GM19035 (cell line): Measurements from ENCODE around the gene TLCD3B.

Source experiments
- ATAC-seq: cut with Tn5 transposase; IDR thresholded peaks from one replicate; pipeline ENCODE4 v1.9.1; 2021; ENCODE audit not compliant: unreplicated experiment

The TLCD3B gene

DNA sequence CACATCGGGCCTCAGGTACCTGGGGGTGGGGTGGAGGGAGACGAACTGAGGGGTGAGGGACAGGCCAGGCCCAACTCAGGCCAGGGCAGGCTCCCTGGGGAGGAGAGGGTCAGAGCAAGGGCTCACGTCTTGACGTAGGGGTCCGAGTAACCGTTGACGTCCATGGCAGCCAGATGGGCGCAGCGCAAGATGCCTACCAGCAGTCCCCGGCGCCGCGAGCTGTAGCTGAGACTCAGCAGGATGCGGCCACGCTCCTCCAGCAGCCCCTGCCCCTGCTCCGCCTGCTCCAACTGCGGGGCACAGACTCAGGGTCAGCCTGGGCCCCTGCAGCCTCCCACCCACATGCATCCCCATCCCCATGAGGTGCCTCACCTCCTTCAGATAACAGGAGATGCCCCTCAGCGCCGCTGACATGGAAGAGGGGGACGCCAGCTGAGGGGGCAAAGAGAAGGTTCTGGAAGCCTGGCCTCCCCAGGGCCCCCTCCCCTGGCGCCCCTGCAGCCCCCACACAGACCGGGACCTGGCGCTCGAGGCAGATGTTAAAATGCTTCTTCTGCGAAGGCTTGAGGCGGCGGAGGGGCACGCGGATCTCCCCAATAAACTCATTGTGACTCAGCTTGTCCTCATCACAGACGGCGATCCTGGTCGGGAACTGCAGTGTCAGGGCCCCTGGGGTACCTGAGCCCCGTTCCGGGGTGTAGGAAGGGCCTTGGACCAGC lies 24.3 kb downstream of the TLCD3B start:
- no peak for ATAC-seq

DNA sequence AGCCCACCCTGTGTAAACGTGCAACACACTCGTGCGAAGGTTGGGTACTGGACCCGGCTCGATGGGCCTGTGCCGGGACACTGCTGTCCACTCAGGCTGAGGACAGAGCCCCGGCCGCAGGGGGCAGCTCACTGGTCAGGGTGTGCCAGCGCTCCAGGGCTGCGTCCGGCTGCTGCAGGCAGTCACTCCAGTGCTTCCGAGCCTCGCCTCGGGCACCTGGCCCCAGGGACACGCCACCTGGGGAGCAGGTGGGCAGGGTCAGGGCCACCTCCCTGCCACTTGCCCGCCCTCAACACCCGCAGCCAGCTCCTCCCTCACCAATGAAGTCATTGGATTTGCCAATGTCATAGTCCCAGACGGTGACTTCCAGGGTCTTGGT lies 25.0 kb downstream of the TLCD3B start:
- ATAC-seq = no peak

DNA sequence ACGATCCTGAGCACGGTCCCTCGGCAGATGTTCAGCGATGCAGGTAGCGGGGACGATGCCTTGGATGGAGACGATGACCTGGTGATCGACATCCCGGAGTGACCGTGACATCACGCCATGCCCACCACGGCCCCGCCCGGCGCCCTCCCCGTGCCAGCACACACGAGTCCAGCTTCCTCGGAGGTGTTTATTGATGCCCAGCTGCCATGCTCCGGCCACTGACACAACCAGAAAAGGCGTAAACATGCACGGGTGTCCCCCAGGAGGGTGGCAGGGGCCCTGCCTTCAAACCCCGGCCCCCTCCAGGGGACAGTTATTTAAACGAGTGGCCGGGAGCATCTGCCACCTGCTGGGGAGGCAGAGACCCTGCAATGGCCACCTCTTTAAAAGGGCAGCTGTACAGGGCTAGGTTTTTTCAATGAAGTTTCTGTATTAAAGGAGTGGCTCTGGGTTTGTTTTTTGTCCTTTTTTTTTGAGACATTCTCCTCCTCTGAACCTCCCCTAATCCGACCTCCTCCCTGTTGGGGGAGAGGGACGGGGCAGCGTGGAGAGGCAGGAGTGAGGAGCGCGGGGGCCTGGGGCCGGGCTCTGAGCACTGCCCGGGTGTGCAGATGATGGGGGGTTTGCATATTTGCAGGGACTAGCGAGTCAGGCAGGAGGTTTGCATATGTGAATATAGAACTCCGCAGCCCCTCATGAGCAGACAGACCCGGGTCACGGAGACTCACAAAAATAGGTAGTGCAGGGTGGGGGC lies 25.6 kb downstream of the TLCD3B start:
- no peak for ATAC-seq

DNA sequence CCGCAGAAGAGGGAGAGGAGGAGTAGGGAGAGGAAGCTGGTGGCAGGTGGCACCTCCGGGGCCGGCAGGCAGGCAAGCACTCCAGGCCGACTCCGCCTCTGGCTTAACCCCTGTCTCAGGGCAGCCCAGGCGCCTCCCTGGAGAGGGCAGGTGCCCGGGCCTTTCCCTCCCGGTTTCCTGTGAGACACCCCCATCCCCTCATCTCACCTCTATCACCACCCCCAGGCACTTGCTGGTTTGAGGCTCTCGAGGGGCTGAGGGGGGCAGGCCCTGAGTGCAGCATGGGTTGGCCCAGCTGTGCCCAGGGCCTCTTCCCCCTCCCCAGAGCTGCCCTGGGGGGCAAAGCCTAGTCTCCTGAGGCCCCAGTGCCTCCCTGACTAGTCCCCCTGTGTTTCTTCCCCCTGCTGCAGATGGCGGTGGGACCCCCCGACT lies 26.2 kb downstream of the TLCD3B start:
- no peak for ATAC-seq

DNA sequence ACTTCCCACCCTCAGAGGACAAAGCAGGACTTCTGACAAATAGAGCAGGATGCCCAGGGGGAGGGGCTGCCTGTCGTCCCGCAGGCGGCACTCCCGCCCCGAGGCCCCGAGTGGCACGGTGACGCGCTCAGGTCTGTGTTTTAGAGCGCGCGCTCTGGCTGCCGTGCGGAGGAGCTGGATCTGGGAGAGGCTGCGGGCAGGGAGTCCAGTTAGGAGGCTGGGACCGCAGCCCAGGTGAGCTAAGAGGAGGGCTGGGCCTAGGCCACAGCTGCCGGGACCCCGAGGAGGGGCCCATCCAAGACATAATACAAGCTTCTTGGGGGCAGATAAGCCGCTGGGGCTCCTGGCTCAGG lies 26.7 kb downstream of the TLCD3B start:
- ATAC-seq = no peak

DNA sequence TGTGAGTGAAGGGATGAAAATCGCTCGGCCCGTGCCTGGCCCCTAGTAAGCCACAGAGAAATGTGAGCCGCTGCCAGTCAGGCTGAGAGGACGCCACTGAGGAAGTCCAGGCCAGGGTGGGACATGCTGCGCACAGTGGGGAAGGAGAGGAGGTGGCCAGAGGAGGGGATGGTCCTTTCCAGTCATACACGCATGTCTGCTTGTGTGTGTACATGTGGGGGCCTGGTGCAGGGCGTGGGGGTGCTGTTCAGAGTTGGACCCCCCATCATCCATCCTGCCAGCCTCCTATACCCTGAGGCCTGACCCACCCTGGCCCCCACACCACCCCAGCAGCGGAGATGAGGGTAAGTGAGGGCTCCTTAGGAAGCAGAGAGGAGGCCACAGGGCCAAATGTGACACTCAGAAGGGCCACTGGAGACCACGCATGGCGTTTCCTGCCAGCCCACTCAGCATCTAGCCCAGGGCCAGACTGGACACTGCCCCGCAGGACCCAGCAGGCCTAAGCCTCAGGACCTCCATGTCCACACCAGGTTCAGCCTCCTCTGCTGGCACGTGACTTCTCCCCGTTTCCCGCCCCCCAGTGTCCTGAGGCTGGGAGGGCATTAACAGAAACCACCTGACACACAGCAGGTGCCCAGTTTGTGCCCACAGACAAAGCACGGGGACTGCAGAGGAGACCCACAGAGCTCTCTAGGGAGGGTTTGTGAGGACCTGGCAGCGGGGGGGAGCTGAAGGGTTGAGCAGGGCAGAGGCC lies 27.2 kb downstream of the TLCD3B start:
- no peak for ATAC-seq

DNA sequence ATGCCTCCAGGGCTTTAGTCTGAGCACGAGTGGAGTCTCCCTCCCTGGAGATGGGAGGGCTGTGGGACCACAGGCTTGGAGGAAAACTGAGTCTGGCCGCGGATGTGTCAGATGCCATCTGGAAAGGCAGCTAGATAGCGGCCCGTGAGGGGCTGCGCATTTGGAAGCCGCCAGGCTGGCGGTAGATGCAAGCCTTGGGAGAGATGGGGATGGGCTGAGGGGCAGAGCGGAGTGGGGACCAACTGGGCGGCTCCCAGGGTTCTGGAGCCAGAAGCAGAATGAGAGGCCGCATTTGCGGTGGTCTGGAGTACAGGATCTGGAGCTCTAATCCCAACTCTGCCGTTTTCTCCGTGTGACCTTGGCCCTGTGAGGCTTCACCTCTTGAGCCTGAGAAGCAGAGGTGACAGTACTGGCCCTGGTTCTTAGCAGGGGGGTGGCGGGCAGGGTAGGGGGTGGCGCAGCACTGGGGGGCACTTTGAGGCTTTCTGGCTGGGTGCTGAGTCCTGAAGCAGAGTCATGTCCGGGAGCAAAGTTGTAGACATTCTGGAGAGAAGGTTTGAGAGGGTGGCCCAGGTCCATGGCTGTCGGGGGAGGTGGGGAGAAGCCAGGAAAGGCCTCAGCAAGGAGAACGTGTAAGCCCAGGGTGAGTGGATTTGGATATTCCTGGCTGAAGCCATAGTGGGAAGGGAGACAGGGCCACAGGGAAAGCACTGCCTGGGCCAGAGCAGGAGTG lies 28.3 kb downstream of the TLCD3B start:
- no peak for ATAC-seq

DNA sequence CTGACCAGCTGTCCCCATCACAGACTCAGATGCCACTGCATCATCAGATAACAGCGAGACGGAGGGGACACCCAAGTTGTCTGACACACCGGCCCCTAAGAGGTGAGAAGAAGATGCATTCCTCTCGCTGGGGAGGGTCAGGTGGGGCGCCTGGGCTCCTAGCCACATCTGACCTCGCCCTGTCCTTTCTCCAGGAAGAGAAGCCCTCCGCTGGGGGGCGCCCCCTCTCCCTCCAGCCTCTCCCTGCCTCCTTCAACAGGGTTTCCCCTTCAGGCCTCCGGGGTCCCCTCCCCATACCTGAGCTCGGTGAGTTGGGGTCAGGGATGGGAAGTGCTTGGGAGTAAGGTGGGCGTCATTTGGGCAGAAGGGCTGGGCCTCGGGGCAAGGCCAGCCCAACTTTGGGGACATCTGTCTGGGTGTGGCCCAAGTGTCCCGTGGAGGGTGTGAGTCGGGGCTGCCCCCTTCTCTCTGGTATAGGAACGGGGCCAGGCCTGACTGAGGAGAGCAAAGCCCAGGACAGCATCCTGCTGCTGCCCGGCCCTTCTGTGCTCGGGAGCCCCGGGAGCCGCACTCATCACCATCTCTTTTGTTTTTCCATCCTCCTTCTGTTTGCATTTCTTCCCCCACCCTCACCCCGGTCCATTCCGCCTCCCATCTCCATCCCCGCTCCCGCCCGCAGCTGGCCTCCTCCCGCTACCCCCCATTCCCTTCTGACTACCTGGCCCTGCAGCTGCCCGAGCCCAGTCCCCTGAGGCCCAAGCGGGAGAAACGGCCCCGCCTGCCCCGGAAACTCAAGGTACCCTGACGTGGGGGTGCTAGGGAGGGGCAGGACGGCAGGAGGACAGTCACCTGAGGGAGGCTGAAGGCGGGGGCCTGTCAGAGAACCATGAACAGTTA lies 30.1 kb downstream of the TLCD3B start:
- ATAC-seq = no peak

DNA sequence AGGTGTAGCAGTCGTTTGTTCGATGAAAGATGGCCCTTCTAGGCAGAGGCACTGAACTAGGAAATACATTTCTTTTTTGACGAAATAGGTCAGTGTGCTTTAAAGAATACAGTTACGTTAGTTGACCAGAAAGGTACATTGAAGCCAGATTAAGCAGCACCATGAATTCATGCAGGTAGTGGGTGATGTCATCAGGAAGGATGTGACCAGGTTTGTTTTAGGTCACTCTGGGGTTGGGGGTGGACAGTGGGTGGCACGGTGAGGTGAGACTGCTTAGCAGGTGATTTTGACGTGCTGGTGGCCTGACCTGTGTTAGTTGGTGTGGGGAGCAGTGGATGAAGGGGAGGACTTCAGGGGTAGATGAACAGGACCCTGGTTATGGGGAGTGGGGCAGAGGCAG lies 31.5 kb downstream of the TLCD3B start:
- ATAC-seq = no peak

DNA sequence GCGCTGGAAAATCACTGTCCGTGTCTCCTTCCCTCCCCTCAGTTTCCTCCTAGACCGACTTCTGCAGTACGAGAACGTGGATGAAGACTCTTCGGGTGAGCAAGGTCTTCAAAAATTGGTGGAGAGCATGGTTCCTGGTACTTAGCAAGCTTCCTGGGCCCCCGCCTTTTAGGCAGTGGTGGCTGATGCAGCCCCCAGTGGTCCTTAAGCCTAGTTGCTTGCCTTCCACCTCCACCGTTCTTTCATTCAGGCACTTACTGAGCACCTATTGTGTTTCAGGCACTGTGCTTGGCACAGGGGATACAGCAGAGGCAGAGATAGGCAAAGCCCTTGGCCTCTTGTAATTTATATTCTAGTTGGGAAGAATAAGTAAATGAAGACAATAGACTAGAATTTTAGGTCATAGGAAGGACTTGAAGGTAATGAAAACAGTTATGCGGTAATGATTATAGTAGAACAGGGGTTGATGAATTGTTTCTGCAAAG lies 34.3 kb downstream of the TLCD3B start:
- ATAC-seq = no peak

DNA sequence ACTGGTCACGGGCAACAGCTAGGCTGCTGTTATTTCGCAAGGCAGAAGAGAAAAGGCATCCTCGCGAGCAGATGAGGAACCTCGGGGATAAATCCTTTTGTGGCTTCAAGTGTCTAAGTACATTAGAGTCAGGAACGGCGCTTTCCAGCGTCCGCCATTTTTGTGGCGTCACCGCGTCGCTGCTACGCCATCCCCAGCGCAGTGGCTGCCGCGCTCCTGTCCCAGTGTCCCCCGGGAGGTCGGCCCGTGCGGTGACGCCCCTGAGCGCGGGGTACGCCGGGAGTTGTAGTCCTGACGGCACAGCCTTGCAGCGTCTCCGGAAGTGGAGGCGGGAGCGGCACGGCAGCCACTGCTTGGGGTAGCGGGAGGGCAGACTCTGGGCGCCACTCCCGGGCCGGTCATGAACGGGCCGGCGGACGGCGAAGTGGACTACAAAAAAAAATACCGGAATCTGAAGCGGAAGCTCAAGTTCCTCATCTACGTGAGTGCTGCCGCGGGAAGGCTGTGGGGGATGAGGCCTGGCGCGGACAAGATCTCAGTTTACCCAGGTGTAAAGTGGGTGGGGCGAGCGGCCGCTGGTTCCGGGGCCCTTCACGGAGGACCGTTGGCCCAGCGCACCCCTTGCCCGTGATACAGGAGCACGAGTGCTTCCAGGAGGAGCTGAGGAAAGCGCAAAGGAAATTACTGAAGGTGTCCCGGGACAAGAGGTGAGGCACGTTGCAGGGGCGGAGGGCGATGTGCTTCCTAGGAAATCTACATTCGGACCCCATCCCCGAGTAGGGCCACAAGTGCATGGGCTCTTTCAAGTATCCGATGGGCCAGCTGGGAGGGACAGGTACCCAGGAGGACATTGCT lies 34.9 kb downstream of the TLCD3B start, which contains the start of gene INO80E:
Gene INO80E (plus strand): TSS at position 331 of the 855 bp plus-strand sequence. CDS start 70 bp downstream, at position 401.
- peak; percentile 92 for ATAC-seq

DNA sequence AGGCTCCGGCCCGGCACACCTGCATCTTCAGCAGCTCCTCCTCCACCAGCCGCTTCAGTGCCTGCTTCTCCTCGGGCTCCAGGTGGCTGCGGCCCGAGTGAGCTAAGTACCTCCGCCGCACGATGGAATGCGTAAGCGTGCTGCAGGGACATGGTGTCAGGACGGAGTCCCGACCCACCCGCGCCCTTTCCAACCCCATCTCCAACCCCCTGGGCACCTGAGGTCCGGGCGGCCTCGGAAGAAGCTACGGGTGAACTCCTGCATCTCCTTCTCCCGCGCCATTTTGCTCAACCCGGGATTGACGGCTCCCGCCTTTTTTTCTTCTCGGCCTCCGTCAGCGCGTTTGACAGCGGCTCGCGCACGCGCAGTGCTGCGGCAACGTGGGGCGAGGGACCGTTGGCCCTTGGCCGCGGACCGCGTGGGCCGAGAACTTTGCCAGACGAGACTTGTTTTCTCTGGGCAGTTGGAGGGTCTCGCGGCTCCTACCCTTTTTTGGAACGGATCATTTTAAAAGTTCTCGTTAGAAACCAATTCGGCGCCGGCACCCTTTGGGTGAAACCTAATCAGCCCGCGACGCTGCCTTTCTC lies 35.7 kb downstream of the TLCD3B start, which contains the start of gene HIRIP3:
Gene HIRIP3 (minus strand): TSS at position 294 of the 587 bp plus-strand sequence. CDS start 12 bp downstream, at position 282.
- peak; percentile 52 for ATAC-seq

DNA sequence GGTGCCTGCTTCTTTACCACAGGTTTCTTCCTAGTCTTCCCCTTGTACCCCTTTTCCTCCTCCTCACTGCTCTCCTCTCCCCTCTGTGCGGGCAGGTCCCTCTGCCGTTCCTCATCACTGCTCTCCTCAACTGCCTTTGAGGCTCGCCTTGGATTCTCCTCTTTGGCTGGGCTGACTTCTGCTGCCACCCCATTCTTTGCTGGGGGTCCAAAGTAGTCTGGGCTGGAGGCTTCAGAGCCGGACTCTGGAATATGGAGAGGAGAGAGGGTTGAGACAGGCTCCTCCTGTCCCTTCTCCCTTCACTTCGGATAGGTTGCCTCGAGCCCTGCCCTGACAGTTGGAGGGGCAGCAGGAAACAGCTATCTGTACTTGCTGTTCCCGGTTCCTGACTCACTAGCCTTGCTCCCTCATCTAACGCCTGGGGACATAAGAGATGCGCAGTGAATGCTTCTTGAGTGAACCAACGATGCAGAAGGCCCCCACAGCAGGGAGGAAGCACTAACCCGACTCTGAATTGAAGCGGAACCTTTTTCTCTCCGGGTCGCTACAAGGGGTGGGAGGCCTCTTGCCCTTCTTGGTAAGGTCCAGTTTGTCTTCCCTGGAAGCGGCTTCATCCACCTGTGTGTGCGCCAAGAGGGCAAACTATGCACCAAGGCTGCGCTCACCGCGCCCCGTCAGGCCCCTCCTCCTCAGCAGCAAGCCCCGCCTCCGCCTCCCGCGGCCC lies 36.3 kb downstream of the TLCD3B start:
- ATAC-seq = peak; percentile 35

DNA sequence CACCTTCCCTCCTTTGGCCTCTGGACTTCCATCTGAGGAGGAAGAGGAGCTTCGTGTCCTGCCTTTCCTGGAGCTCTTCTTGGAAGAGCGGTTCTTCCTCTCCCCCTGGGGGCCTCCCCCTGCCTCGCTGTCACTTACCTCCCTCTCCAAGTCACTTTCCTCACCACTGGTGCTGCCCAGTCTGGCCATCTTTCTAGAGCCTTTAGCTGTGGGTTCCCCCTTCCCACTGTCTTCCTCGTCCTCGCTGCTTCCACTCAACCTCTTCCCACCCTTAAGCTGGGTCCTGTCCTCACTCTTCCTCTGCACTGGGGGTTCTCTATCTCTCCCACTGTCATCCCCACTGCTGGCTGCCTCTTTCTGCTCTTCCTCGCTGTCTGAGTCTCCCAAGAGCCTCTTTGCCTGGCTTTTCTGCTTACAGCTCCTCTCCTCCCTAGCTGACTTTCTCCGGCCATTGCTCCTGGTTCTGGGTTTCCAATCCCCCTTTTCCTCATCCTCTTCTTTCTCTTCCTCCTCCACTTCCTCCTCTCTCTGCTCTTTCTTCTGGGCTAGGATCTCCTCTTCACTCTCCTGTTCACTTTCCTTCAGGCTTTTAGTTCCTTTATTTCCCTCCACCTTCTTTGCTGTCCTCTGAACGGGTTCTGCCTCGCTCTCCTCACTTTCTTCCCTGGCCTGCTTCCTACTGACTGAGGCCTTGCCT lies 37.0 kb downstream of the TLCD3B start:
- ATAC-seq = no peak

DNA sequence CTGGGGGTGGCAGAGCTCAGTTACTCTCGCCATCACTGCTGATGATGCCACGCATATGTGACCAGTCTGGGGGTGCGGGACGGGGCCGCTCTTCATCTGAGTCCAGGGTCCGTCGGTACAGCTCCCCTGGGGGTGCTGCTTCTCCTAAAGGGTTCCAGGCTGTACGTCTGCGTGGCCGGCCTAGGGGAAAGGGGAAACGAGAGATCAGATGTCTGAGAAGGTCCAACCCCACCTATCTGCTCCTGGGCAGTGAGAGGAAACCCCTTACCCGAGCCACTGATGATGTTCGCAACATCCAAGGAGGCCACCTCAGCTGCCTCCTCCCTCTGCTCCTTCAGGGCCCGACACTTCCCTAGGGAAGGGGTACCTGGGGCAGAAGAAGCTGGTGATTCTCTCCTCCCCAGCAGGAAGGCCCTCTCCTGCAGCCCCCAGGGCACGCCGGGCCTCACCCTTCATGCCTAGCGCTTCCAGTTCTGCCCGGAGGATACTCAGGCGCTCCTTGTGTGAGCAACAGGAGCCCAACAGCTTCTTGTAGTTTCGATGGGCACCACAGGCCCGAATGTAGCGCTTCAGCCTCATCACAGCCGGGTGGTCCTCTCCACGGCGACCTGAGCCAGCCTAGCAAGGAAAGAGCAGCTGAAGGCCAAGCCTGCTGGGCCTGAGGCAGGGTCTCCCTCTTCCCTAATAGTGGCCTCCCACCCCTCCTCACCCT lies 37.7 kb downstream of the TLCD3B start:
- no peak for ATAC-seq

DNA sequence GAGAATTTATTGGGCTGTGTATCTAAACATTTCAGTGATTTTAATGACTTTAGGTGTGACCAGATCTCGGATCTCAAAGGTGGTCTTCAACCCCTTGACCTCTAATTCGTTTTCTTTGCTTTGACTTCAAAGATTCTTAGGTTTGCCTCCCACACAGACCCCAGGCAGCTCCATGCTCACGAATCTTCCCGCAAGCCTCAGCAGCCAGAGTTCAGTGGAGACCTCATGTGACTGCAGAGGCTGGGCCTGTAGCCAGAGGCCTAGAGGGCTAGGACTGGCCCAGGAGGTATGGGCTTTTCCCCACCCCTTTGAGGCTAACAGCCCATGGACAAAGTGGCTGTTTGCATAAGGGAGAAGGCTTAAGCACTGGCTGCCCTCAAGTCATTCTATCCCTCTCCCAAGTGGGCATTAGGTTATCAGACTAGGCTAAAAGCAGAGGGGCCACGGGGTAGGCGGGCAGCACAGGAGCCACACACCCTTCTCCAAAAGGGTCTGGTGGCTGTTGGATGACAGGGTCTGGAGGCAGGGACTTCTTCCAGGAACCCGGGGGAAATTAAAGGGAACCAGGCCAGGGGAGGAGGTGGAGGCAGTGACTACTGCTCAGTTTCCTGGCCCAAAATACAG lies 38.6 kb downstream of the TLCD3B start:
- ATAC-seq = no peak
